Nephron (organoid): ENCODE measurements around the gene TMC6.
"Not testable (repeated sequence)": the region's sequence is repeated elsewhere in the genome, so short reads cannot be mapped to it uniquely, and the experiment has no call there.

Source experiments
- H3K27ac Mint-ChIP-seq, 3 experiments: 2 replicates each; pipeline ENCODE4 v1.8.0; 2020; ENCODE audit warnings: mixed read lengths in 3 of 3, mild to moderate bottlenecking in 2 of 3, moderate library complexity in 1 of 3
- H3K27me3 Mint-ChIP-seq: 2 replicates; pipeline ENCODE4 v1.8.0; 2021; ENCODE audit warnings: low read depth, mild to moderate bottlenecking, moderate library complexity, mixed read lengths
- H3K36me3 Mint-ChIP-seq: 2 replicates; pipeline ENCODE4 v1.8.0; 2020; ENCODE audit warnings: low read depth, mixed read lengths
- H3K4me1 Mint-ChIP-seq: 2 replicates; pipeline ENCODE4 v1.8.0; 2020; ENCODE audit warnings: mixed read lengths
- H3K4me3 Mint-ChIP-seq, 3 experiments: 2 replicates each; pipeline ENCODE4 v1.8.0; 2020; ENCODE audit warnings: mild to moderate bottlenecking in 3 of 3, mixed read lengths in 3 of 3, moderate library complexity in 2 of 3
- H3K9me3 Mint-ChIP-seq: 2 replicates; pipeline ENCODE4 v1.8.0; 2020; ENCODE audit warnings: mixed read lengths
- CTCF ChIP-seq, 3 experiments: fragments of 200-600 bp; sonication (generic); IDR thresholded peaks; one replicate each; pipeline ENCODE4 v1.5.0; 2021; ENCODE audit warnings: antibody characterized with exemption in 3 of 3; ENCODE audit not compliant: unreplicated experiment in 3 of 3

TMC6 gene

GRCh38 chr17:78116411-78116810 is 12.1 kb downstream of the TMC6 start:
- Mint-ChIP-seq H3K9me3 (no peaks in the 10 kb centered on the region), H3K36me3 (peaks cover 8% of the 10 kb centered on the region), H3K4me3 (no peak overlapping the region), H3K27me3 (no peaks in the 10 kb centered on the region), H3K4me1 (no peaks in the 10 kb centered on the region), H3K27ac (no peak overlapping the region)
- TF ChIP-seq CTCF (IDR thresholded peaks at IDR 0.05; ENCODE audit: unreplicated experiment in 3 of 3): no peak

- not testable (repeated sequence) for H3K4me1 Mint-ChIP-seq, H3K27me3 Mint-ChIP-seq, H3K4me3 Mint-ChIP-seq, H3K27ac Mint-ChIP-seq, H3K9me3 Mint-ChIP-seq, H3K36me3 Mint-ChIP-seq
Measured at GRCh38 chr17:78115803-78116202, 12.8 kb downstream of the TMC6 start.

DNA sequence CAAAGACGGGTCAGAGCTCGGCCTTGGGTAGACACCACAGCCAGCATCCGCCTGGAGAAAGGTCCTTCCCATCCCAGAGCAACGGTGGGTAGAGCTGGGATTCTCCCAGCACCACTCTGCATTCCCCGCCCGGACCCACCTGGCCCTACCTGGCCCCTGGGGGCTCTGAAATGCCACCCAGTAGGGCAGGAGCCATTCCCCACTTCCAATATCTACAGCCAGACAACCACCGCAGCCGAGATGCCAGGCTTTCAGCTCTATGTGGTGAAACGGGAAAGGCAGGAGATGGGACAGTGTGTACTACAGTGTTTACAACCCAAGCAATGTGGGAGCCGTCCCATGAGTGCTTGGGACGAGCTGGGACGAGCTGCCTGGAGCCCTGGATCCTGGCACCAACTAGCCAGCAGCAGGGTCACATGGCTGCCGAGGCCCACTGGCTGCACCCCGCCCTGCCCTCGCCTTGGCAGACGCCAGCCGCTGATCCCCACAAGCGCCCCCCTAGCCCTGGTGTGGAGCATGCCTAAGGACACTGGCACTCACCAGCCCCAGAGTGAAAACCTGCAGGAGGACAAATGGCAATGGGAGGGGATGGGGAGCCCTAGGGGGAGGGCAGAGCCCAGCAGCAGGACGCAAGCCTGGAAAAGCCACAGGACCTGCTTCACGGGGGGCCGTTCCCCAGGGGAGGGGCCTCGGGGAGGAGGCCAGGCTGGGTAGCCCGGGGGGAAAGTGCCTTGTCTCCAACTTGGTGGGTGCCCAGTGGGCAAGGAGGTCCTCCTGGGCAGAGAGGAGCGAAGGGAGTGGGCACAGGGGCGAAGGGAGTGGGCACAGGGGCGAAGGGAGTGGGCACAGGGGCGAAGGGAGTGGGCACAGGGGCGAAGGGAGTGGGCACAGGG is 13.5 kb downstream of the TMC6 start:
- no peak for TF ChIP-seq CTCF (IDR thresholded peaks at IDR 0.05; ENCODE audit: unreplicated experiment in 3 of 3)

GRCh38 chr17:78113804-78114785 is 14.5 kb downstream of the TMC6 start:
- H3K36me3 Mint-ChIP-seq: peaks cover 14% of the 10 kb centered on the region
- no peaks in the 10 kb centered on the region for H3K27me3 Mint-ChIP-seq
- no peak overlapping the region for H3K4me3 Mint-ChIP-seq
- peak overlapping the region in 1 of 3 experiments; percentile 42 for H3K27ac Mint-ChIP-seq
- TF ChIP-seq CTCF (IDR thresholded peaks at IDR 0.05; ENCODE audit: unreplicated experiment in 3 of 3): no peak
- no peaks in the 10 kb centered on the region for H3K9me3 Mint-ChIP-seq
- H3K4me1 Mint-ChIP-seq: peaks cover 3% of the 10 kb centered on the region

More for the DNA sequence above, 13.5 kb downstream of the TMC6 start:
- Mint-ChIP-seq H3K4me1 (peaks cover 3% of the 10 kb centered on the region), H3K4me3 (no peak overlapping the region), H3K36me3 (peaks cover 12% of the 10 kb centered on the region), H3K9me3 (no peaks in the 10 kb centered on the region), H3K27me3 (no peaks in the 10 kb centered on the region), H3K27ac (no peak overlapping the region)

DNA sequence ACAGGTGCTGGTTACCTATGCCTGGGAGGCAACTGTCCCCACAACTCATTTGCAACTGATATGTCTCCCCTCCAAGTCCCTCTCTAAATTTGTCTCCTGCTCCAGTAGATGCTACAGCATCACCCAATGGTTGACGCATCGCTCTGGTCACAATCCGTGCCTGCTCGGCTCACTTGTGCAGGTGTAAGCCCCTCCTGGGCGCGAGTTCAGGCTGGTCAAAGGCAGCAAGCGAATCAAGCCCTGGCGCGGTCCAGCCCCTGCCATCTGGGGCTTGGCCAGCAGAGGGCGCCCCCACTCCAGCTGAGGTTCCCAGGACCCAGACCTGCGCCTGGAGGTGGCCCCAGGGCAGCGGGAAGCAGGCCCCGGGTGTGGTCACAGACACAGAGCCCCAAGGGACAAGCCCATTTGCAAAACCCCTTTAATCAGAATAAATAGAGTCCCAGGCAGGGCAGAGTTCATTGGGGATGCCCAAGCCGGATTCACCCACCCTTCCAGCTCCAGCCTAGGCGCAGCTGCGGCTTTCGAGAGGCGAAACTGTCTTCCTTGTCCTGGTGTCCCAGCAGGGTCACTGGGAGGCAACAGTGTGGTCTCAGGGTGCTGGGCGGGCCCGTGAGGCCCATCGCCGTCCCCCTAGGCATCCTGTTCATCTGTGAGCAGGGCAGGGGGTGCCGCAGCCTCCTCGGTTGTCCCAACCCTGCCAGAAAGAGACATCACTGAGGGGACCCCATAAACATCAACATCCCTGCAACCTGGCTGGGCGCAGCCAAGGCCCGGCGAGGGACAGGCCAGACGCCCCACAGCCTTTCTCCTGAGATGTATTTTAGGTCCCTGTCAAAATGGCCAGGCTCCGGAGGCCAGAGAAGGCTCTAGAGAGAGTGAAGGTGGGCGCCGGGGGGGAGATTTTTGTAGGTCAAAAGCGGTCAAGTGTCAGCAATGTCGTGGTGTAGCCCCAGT is 15.8 kb downstream of the TMC6 start:
- Mint-ChIP-seq H3K36me3 (peaks cover 19% of the 10 kb centered on the region), H3K27ac (peak overlapping the region in 1 of 3 experiments; percentile 42), H3K9me3 (no peaks in the 10 kb centered on the region), H3K27me3 (no peaks in the 10 kb centered on the region), H3K4me1 (peaks cover 3% of the 10 kb centered on the region), H3K4me3 (no peak overlapping the region)
- peak; percentile 97 to 99 (median 99) for TF ChIP-seq CTCF (IDR thresholded peaks at IDR 0.05; ENCODE audit: unreplicated experiment in 3 of 3)
